Gastrocnemius medialis (tissue), 4 donors: ENCODE results near the gene HTT. TPM values are rescaled to one million over a fixed set of nuclear protein-coding genes. Genes with fewer than 3 reads are reported as not detected.

Experiments used
- ATAC-seq, 2 donors: fragments of 150-250 bp; one replicate each; pipeline ENCODE4 v1.9.1; 2016
- DNase-seq, 2 donors: peaks; one replicate each; pipeline ENCODE4 v3.0.0-alpha.2; 2019
- H3K27ac ChIP-seq, 4 donors: fragments of 200-600 bp; sonication (generic); 1 replicate in 1 of 4; 2 replicates in 3 of 4; pipeline ENCODE4 v1.5.1; 2016 to 2018; ENCODE audit warnings: mild to moderate bottlenecking in 2 of 4, moderate library complexity in 1 of 4
- H3K27me3 ChIP-seq, 3 donors: fragments of 200-600 bp; sonication (generic) in 2 of 3; 1 replicate in 1 of 3; 2 replicates in 2 of 3; pipeline versions ENCODE4 v1.5.1 to v1.6.0; 2016 to 2019; ENCODE audit warnings: mild to moderate bottlenecking in 1 of 3, moderate library complexity in 1 of 3
- H3K36me3 ChIP-seq, 2 donors: fragments of 200-600 bp; sonication (generic) in 1 of 2; one replicate each; pipeline ENCODE4 v1.5.1; 2017 to 2018
- H3K4me1 ChIP-seq, 2 donors: fragments of 200-600 bp; sonication (generic) in 1 of 2; one replicate each; pipeline ENCODE4 v1.5.1; 2016 to 2017; ENCODE audit warnings: mild to moderate bottlenecking in 2 of 2
- H3K4me3 ChIP-seq, 4 donors: fragments of 200-600 bp; sonication (generic) in 3 of 4; 1 replicate in 1 of 4; 2 replicates in 3 of 4; pipeline ENCODE4 v1.5.1; 2016 to 2019; ENCODE audit warnings: mild to moderate bottlenecking in 2 of 4
- H3K9me3 ChIP-seq, 3 donors: fragments of 200-600 bp; sonication (generic) in 2 of 3; 1 replicate in 1 of 3; 2 replicates in 2 of 3; pipeline ENCODE4 v1.5.1; 2016 to 2019
- CTCF ChIP-seq, 5 experiments: fragments of 450-650 bp in 3 of 5; fragments of 200-600 bp in 2 of 5; sonication (generic) in 2 of 5; IDR thresholded peaks in 4 of 5; conservative IDR thresholded peaks in 1 of 5; 1 replicate in 4 of 5; 2 replicates in 1 of 5; pipeline ENCODE4 v1.5.1; 2016 to 2019; ENCODE audit warnings: antibody characterized with exemption in 5 of 5, mild to moderate bottlenecking in 3 of 5, moderate library complexity in 3 of 5
- POLR2A ChIP-seq, 2 donors: fragments of 450-650 bp; IDR thresholded peaks; one replicate each; pipeline ENCODE4 v1.6.1; 2017; ENCODE audit warnings: antibody characterized with exemption in 2 of 2, mild to moderate bottlenecking in 2 of 2, moderate library complexity in 2 of 2
- in situ Hi-C, 4 donors: fragments of 200-750 bp; cut with MboI; loops; one replicate each; pipeline versions ENCODE4 v1.15.0 to v1.8.0; 2017; ENCODE audit warnings: low sequenced_read_pairs in 4 of 4
- intact Hi-C: fragments of 100-400 bp; cut with DNase I; formaldehyde crosslinking; loops from one replicate; pipeline ENCODE4 v1.15.1; 2023; ENCODE audit warnings: low total_unique reads
- total RNA-seq, 4 donors: library from RNA; depleted of rRNA; stranded (reverse); fragments of >200 nt; gene quantifications; one replicate each; pipeline versions ENCODE4 v1.1.0 to v1.2.3, GENCODE V29; 2016

Gene HTT
- total RNA-seq, 4 donors from 2014 or later = 23.5 to 73.0 (median 51.1) TPM

- Histone ChIP-seq H3K27me3 (no peaks in the 10 kb centered on the region), H3K4me1 (no peaks in the 10 kb centered on the region), H3K36me3 (peaks cover 0 to 7% of the 10 kb centered on the region in 2 donors), H3K9me3 (no peaks in the 10 kb centered on the region), H3K4me3 (no peak overlapping the region), H3K27ac (no peak overlapping the region)
- intact Hi-C loops (no loop called here), in situ Hi-C loops (no loop called here)
- ATAC-seq (no peak), DNase-seq (peak in 1 of 2 donors; percentile 11)
- no peak for TF ChIP-seq CTCF (IDR thresholded peaks at IDR 0.05 in 4 of 5, conservative IDR thresholded peaks at IDR 0.05 in 1 of 5)
- TF ChIP-seq POLR2A (IDR thresholded peaks at IDR 0.05) = no peak
Measured at GRCh38 chr4:3251691-3252479, 177.4 kb downstream of the HTT start.

GRCh38 chr4:3252480-3252828 is 178.0 kb downstream of the HTT start:
- in situ Hi-C loops (no loop called here), intact Hi-C loops (no loop called here)
- Histone ChIP-seq H3K9me3 (no peaks in the 10 kb centered on the region), H3K4me3 (no peak overlapping the region), H3K27me3 (no peaks in the 10 kb centered on the region), H3K27ac (no peak overlapping the region), H3K4me1 (no peaks in the 10 kb centered on the region), H3K36me3 (peaks cover 0 to 7% of the 10 kb centered on the region in 2 donors)
- DNase-seq = peak in 1 of 2 donors; percentile 5
- TF ChIP-seq CTCF (IDR thresholded peaks at IDR 0.05 in 4 of 5, conservative IDR thresholded peaks at IDR 0.05 in 1 of 5) (no peak), POLR2A (IDR thresholded peaks at IDR 0.05) (no peak)
- no peak for ATAC-seq

GRCh38 chr4:3252831-3253641 is 178.6 kb downstream of the HTT start:
- Histone ChIP-seq H3K27me3 (no peaks in the 10 kb centered on the region), H3K4me3 (no peak overlapping the region), H3K27ac (no peak overlapping the region), H3K36me3 (peaks cover 0 to 7% of the 10 kb centered on the region in 2 donors), H3K4me1 (no peaks in the 10 kb centered on the region), H3K9me3 (no peaks in the 10 kb centered on the region)
- DNase-seq = no peak
- intact Hi-C loops = no loop called here
- in situ Hi-C loops = no loop called here
- no peak for ATAC-seq
- TF ChIP-seq POLR2A (IDR thresholded peaks at IDR 0.05) (no peak), CTCF (IDR thresholded peaks at IDR 0.05 in 4 of 5, conservative IDR thresholded peaks at IDR 0.05 in 1 of 5) (no peak)

GRCh38 chr4:3253808-3254207 is 179.3 kb downstream of the HTT start:
- Histone ChIP-seq H3K4me3 (no peak overlapping the region), H3K4me1 (no peaks in the 10 kb centered on the region), H3K36me3 (peaks cover 0 to 7% of the 10 kb centered on the region in 2 donors), H3K27ac (no peak overlapping the region), H3K27me3 (no peaks in the 10 kb centered on the region), H3K9me3 (no peaks in the 10 kb centered on the region)
- in situ Hi-C loops = no loop called here
- no peak for ATAC-seq
- intact Hi-C loops = no loop called here
- TF ChIP-seq CTCF (IDR thresholded peaks at IDR 0.05 in 4 of 5, conservative IDR thresholded peaks at IDR 0.05 in 1 of 5) = no peak
- TF ChIP-seq POLR2A (IDR thresholded peaks at IDR 0.05) = no peak
- DNase-seq = no peak
